HG03521 (cell line): Measurements from ENCODE around the gene ABCD1.
"Not testable (repeated sequence)": the region's sequence is repeated elsewhere in the genome, so short reads cannot be mapped to it uniquely, and the experiment has no call there.

Experiments
- ATAC-seq: cut with Tn5 transposase; IDR thresholded peaks from one replicate; pipeline ENCODE4 v1.9.1; 2021; ENCODE audit warnings: mild to moderate bottlenecking, moderate library complexity; ENCODE audit not compliant: unreplicated experiment

ABCD1 gene

DNA sequence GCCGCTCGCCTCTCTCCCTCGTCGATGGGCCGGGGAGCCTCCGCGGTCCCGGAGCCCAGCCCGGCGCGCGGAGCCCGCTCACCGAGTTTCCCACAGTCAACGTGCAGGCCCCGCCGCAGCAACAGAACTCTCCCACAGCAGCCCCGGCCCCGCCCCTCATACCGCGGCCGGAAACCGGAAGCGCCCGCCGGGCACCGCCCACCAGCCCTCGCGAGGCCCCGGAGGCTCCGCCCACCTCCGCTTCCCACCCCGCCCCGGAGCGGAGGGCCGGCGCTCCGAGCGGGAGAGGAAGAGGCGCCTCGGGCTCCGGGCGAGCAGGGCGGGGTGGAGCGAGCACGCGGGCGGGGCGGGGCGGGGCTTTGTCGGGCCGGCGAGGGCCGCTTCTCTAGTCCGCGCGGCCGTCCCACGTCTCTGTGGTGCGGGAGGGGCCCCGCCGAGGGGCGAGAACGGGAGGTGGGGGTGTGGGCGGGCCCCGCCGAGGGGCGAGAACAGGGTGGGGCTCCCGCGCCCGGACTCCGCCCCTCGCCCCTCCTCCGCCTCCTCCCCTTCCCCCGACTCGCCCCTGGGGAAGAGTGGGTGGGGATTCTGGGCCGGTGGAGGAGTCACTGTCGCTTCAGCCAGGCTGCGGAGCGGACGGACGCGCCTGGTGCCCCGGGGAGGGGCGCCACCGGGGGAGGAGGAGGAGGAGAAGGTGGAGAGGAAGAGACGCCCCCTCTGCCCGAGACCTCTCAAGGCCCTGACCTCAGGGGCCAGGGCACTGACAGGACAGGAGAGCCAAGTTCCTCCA, at the start of gene ABCD1, which contains the start of gene BCAP31:
Gene ABCD1, plus strand, starts transcription at position 605 of the 787 bp plus-strand sequence. CDS start 411 bp downstream, outside the sequence.
Gene BCAP31, minus strand, starts transcription at position 136 of the 787 bp plus-strand sequence. CDS start 1,143 bp downstream, outside the sequence.
- peak; percentile 53 for ATAC-seq

- no peak for ATAC-seq
Observed at GRCh38 chrX:153681175-153681574, 43.5 kb upstream of the ABCD1 start.

DNA sequence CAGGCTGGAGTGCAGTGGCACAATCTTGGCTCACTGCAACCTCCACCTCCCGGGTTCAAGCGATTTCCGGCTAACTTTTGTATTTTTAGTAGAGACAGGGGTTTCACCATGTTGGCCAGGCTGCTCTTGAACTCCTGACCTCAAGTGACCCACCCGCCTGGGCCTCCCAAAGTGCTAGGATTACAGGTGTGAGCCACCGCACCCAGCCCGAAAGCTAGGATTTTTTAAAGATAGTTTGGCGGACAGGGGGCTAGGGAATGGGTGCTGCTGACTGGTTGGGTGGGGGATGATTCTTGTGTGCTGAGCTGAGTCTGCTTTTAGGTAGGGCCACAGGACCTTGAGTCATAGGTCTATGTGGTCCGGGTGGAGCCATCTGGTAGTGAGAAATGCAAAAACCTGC, 41.2 kb upstream of the ABCD1 start:
- ATAC-seq: not testable (repeated sequence)

GRCh38 chrX:153684467-153685155, 40.0 kb upstream of the ABCD1 start:
- ATAC-seq: no peak

DNA sequence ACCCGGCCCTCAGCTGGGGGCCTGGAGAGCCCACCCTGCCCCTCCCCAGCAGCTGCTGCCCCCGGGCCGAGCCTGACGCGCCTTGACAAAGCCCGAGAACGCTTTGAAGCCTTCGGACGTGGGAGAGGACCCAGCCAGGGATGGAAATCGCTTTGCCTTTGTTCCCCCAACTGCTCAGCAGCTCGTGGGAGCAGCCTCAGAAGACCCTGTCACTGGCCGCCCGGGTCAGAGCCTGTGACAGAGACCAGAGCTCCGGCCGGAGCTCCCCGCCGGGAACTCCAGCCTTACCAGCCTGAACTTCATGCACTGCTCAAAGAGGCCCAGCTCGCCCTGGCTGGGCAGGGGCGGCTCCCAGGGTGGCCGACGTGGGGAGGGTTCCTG, 39.5 kb upstream of the ABCD1 start:
- no peak for ATAC-seq

DNA sequence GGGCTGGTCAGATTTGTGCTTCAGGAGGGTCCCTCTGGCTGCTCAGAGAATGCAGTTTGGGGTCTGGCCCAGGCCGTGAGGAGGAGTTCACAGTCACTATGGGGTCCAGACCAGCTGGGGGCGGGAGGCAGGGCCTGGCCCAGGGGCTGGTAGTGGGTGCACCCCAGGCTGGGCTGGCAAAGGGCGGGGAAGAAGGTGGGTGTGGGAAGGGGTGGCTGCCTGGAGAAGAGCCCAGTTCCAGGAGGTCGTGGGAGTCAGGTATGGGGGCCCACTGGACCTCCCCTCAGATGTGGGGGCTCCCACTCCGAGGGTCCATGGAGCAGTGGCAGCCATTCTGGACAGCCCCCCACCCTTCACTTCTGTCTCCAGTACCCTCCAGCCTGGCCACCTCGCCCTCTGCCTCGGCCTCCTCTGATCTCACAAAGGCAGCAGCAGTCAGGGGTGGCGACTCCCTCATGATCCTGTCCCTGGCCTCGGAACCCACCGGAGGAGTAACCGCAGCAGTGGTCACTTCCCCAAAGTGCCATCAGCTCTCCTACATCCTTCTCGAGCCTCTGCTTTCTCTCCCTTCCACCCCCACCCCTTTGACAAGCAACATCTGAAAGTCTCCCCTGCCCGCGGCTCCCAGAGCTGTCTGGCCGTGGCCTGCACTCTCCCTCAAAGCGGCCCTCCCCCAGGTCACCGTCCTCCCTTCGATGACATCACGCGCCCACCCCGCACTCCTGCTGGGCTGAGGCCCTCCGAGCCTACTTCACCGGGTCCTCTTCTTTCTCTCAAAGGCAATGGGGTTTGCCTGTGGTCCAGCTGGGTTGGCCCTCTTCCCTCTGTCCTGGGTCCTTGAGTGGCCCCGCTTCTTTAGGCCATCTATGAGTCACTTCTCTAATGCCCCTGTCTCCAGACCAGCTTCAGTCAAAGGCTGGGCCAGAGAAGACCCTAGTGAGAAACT, 38.6 kb upstream of the ABCD1 start:
- ATAC-seq: no peak

DNA sequence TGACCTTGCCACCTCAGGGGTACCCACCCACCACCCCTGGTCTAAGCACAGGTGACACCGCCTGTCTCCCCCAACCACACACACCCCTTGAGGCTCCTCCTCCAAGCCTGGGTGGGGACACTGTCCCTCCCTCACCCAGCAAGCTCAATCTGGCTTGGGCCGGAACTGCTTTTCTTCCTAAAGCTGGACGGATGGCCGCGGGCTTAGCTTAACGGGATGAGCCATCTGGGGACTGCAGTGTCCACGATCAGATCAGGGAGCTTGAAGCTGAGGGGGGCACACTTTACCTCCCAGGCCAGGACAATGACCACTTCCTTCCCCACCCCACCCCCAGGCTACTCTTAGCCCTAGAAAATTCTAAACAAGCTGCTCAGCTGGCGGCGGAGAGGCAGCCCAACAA, 37.9 kb upstream of the ABCD1 start:
- no peak for ATAC-seq

- no peak for ATAC-seq
Observed at GRCh38 chrX:153687121-153688039, 37.3 kb upstream of the ABCD1 start, which contains the start of gene SLC6A8. TSS of gene SLC6A8 (plus strand) at chrX:153687926. CDS start at chrX:153688575, 649 bp downstream.

GRCh38 chrX:153688071-153688470, 36.6 kb upstream of the ABCD1 start:
- ATAC-seq: no peak

DNA sequence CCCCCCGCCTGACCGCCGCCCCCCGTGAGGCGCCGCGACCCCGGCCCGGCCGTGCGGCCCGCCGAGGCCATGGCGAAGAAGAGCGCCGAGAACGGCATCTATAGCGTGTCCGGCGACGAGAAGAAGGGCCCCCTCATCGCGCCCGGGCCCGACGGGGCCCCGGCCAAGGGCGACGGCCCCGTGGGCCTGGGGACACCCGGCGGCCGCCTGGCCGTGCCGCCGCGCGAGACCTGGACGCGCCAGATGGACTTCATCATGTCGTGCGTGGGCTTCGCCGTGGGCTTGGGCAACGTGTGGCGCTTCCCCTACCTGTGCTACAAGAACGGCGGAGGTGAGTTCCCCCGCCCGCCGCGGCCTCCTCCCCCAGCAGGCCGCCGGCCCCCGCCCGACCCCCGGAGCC, 36.1 kb upstream of the ABCD1 start:
- no peak for ATAC-seq

- no peak for ATAC-seq
Observed at GRCh38 chrX:153688911-153689590, 35.6 kb upstream of the ABCD1 start.

- ATAC-seq: no peak
Observed at GRCh38 chrX:153689654-153690465, 34.8 kb upstream of the ABCD1 start.

- ATAC-seq: no peak
Observed at GRCh38 chrX:153690466-153690865, 34.2 kb upstream of the ABCD1 start.

DNA sequence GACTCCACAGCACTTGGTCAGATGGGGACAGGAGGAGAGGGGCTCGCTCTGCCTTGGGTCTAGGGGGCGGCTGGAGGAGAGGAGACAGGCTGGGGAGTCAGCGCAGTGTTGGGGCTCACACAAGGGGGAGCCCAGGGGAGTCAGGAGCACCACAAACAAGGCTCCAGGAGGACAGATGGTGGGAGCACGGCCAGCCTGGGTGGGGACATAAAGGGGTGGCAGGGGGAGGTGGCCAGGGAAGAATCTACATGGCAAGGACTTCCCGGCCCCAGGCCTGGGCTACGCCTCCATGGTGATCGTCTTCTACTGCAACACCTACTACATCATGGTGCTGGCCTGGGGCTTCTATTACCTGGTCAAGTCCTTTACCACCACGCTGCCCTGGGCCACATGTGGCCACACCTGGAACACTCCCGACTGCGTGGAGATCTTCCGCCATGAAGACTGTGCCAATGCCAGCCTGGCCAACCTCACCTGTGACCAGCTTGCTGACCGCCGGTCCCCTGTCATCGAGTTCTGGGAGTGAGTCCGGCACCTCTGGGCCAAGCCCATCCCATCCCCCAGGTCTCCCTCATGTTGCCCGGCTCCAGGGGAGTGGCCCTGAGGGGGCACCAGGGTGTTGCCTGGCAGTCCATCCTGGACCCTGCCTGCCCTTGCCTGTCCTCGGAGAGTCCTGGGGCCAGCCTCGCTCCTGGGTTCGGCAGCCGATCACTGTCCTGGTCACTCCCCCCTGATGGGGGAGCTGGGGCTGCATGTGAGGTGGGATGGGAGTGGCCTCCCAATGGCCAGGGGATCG, 33.4 kb upstream of the ABCD1 start:
- ATAC-seq: not testable (repeated sequence)

DNA sequence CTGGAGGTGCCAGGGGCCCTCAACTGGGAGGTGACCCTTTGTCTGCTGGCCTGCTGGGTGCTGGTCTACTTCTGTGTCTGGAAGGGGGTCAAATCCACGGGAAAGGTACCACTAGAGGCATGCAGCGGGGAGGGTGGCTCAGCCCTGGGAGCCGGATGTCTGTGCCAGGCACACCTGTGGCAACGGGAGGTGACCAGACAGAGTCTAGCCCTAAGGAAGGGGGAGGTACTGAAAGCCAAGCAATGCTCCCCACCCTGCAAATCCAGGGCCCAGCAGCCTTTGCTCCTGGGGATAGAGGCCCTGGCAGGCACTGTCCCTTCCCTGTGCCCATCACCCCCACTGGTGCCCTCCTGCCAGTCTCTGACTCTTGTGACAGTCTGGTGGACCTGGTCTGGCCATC, 32.7 kb upstream of the ABCD1 start:
- ATAC-seq: no peak

DNA sequence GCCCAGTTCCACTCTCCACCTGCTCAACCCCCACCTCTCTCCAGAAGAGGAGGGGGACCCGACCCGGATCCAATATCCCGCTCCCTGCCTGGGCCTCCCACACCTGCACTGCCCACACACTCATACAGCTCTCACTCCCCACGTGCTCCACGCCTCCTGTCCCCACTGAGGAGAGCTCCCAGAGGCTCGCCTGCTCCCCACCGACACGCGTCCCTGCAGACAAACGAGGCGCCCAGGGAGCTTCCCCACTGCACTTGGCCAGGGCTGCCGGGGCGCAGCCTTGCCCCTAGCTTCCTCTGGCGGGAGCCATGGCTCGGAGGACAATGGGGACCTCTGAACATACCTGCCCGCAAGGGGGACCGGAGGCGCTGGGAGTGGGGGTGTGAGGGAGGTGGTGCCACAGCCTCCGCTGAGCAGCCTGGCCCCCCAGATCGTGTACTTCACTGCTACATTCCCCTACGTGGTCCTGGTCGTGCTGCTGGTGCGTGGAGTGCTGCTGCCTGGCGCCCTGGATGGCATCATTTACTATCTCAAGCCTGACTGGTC, 32.0 kb upstream of the ABCD1 start:
- ATAC-seq: no peak
